Left kidney (tissue), 2 donors: Measurements from ENCODE around the gene MRPS31. TPM values are rescaled to one million over a fixed set of nuclear protein-coding genes. Genes with fewer than 3 reads are reported as not detected.
"Not testable (repeated sequence)": the region's sequence is repeated elsewhere in the genome, so short reads cannot be mapped to it uniquely, and the experiment has no call there.

Source experiments
- DNase-seq: peaks from one replicate; pipeline ENCODE4 v3.0.0-alpha.2; 2013
- polyA plus RNA-seq: library from polyadenylated mRNA; unstranded; fragments of 120-200 nt; gene quantifications from one replicate; pipeline ENCODE4 v1.2.1, GENCODE V29; 2013; ENCODE audit not compliant: insufficient read length

MRPS31 gene
- polyA plus RNA-seq, 1 donor: 60.0 TPM

- DNase-seq: no peak
Measured at GRCh38 chr13:40792284-40793051, 21.5 kb upstream of the MRPS31 start.

- peak; percentile 41 for DNase-seq
Measured at GRCh38 chr13:40790154-40790616, 19.2 kb upstream of the MRPS31 start.

GRCh38 chr13:40789275-40790153 lies 18.5 kb upstream of the MRPS31 start, which contains the start of gene SLC25A15:
Gene SLC25A15, plus strand, starts transcription at chr13:40789611. Its CDS starts 3,616 bp downstream, at chr13:40793227.
- peak; percentile 70 for DNase-seq

- not testable (repeated sequence) for DNase-seq
Measured at GRCh38 chr13:40788540-40789274, 17.7 kb upstream of the MRPS31 start.

GRCh38 chr13:40787062-40787461 lies 16.1 kb upstream of the MRPS31 start:
- no peak for DNase-seq

GRCh38 chr13:40786568-40786996 lies 15.6 kb upstream of the MRPS31 start:
- no peak for DNase-seq

- no peak for DNase-seq
Measured at GRCh38 chr13:40784540-40784939, 13.6 kb upstream of the MRPS31 start.

GRCh38 chr13:40782971-40783370 lies 12.0 kb upstream of the MRPS31 start:
- not testable (repeated sequence) for DNase-seq

GRCh38 chr13:40781717-40782116 lies 10.7 kb upstream of the MRPS31 start:
- no peak for DNase-seq

GRCh38 chr13:40780822-40781401 lies 9.9 kb upstream of the MRPS31 start:
- no peak for DNase-seq

GRCh38 chr13:40779796-40780285 lies 8.9 kb upstream of the MRPS31 start:
- no peak for DNase-seq

GRCh38 chr13:40779049-40779448 lies 8.1 kb upstream of the MRPS31 start:
- DNase-seq: no peak

GRCh38 chr13:40777809-40778175 lies 6.8 kb upstream of the MRPS31 start:
- DNase-seq: no peak

GRCh38 chr13:40777166-40777808 lies 6.3 kb upstream of the MRPS31 start:
- DNase-seq: peak; percentile 52

GRCh38 chr13:40776681-40777165 lies 5.7 kb upstream of the MRPS31 start:
- no peak for DNase-seq

- no peak for DNase-seq
Measured at GRCh38 chr13:40776232-40776631, 5.2 kb upstream of the MRPS31 start.

GRCh38 chr13:40774672-40775071 lies 3.7 kb upstream of the MRPS31 start:
- DNase-seq: no peak

- no peak for DNase-seq
Measured at GRCh38 chr13:40772765-40773473, 1.9 kb upstream of the MRPS31 start.

GRCh38 chr13:40770609-40770933 lies 419 bp downstream of the MRPS31 start:
- DNase-seq: no peak

- DNase-seq: no peak
Measured at GRCh38 chr13:40769970-40770369, 1.0 kb downstream of the MRPS31 start.
